Activated CD8-positive, alpha-beta T cell treated with anti-CD3 and anti-CD28 coated beads for 36 hours (primary cell): ENCODE data around the gene BMPR1A. TPM values are rescaled to one million over a fixed set of nuclear protein-coding genes. Genes with fewer than 3 reads are reported as not detected.

Experiments
- ATAC-seq: fragments of 200-7000 bp; cut with Tn5 transposase; one replicate; pipeline ENCODE4 v1.10.0; 2021; ENCODE audit warnings: mild to moderate bottlenecking, moderate library complexity
- CTCF ChIA-PET: fragments of 350-600 bp; sonication (Branson Sonifier 250); formaldehyde crosslinking; loops from one replicate; lab custom pipeline; 2021; ENCODE audit warnings: antibody characterized with exemption; lab: Charles Lee
- POLR2A ChIA-PET: fragments of 350-600 bp; sonication (Branson Sonifier 250); formaldehyde crosslinking; loops from one replicate; lab custom pipeline; 2021; ENCODE audit warnings: antibody characterized with exemption; lab: Charles Lee
- DNase-seq: peaks from one replicate; pipeline ENCODE4 v3.0.0-alpha.2; 2020
- H3K27ac Mint-ChIP-seq: one replicate; pipeline ENCODE4 v1.8.0; 2021; ENCODE audit warnings: mild to moderate bottlenecking, mixed read lengths
- H3K27me3 Mint-ChIP-seq: one replicate; pipeline ENCODE4 v1.8.0; 2021; ENCODE audit warnings: mixed read lengths
- H3K36me3 Mint-ChIP-seq: one replicate; pipeline ENCODE4 v1.8.0; 2021; ENCODE audit warnings: low read depth, mixed read lengths
- H3K4me1 Mint-ChIP-seq: one replicate; pipeline ENCODE4 v1.8.0; 2021; ENCODE audit warnings: low read depth, mixed read lengths
- H3K4me3 Mint-ChIP-seq: one replicate; pipeline ENCODE4 v1.8.0; 2021; ENCODE audit warnings: mild to moderate bottlenecking, moderate library complexity, mixed read lengths
- H3K9me3 Mint-ChIP-seq: one replicate; pipeline ENCODE4 v1.8.0; 2021; ENCODE audit warnings: mixed read lengths
- intact Hi-C: fragments of 100-400 bp; cut with micrococcal nuclease; formaldehyde crosslinking; loops from one replicate; pipeline ENCODE4 v1.10.0; 2022
- total RNA-seq, 2 experiments: library from RNA; stranded (reverse); gene quantifications; one replicate each; pipeline ENCODE4 v1.2.3, GENCODE V29; 2021
- TF ChIP-seq, protein P1 (sequence below): fragments of 200-600 bp; IDR thresholded peaks from one replicate; pipeline ENCODE4 v1.8.0; 2022; ENCODE audit warnings: antibody characterized with exemption, mild to moderate bottlenecking

The BMPR1A gene
- total RNA-seq, 2 experiments from 2014 or later: 6.6 to 6.9 TPM

DNA sequence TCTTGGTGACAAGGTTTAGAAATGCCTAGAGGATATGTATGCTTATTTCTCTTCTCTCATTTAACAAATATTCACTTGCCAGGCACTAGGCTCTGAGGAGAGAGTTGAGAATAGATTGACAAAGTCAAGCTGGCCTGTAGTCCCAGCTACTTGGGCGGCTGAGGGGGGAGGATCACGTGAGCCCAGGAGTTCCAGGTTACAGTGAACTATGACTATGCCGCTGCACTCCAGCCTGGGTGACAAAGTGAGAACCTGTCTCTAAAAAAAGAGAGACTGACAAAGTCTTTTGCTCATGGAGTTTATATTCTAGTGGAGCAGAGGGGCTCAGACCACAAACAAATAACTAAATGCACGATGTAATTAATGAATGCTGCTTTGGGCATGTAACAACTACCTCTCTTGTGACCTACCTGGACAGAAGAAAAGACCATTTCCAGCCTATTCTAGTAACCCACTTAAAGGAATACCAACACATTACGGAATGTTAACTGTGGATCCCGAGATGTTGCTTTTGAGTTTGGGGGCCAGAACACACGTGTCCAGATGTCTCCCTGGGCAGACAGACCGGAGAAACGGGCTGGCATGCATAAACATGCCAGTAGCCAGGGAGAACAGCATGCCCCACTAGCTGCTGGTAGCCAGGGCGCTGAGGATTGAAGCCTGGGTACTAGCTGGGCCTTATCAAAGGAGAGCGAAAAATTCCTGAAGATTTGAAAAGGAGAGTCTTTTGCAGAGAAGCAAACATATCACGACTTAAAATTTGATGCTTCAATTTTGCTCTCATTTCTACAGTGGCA is 2.6 kb upstream of the BMPR1A start:
- DNase-seq (no peak), ATAC-seq (no peak)
- Mint-ChIP-seq H3K27ac (no peak overlapping the region), H3K4me1 (peaks cover 33% of the 10 kb centered on the region), H3K36me3 (peaks cover 3% of the 10 kb centered on the region), H3K27me3 (peaks cover 16% of the 10 kb centered on the region), H3K4me3 (no peak overlapping the region), H3K9me3 (no peaks in the 10 kb centered on the region)
- ChIA-PET CTCF (interaction anchor here (1.0 kb wide), 1 partner anchor 146 kb away, joined by 4 read pairs; no protein-coding TSS in a partner anchor), POLR2A (interaction anchor here (1.0 kb wide), 1 partner anchor 26 kb away, joined by 3 read pairs; no protein-coding TSS in a partner anchor)
- intact Hi-C loops: no loop called here
- TF ChIP-seq, protein P1, sequence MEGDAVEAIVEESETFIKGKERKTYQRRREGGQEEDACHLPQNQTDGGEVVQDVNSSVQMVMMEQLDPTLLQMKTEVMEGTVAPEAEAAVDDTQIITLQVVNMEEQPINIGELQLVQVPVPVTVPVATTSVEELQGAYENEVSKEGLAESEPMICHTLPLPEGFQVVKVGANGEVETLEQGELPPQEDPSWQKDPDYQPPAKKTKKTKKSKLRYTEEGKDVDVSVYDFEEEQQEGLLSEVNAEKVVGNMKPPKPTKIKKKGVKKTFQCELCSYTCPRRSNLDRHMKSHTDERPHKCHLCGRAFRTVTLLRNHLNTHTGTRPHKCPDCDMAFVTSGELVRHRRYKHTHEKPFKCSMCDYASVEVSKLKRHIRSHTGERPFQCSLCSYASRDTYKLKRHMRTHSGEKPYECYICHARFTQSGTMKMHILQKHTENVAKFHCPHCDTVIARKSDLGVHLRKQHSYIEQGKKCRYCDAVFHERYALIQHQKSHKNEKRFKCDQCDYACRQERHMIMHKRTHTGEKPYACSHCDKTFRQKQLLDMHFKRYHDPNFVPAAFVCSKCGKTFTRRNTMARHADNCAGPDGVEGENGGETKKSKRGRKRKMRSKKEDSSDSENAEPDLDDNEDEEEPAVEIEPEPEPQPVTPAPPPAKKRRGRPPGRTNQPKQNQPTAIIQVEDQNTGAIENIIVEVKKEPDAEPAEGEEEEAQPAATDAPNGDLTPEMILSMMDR: no peak

GRCh38 chr10:86755454-86755739 is 1.0 kb upstream of the BMPR1A start:
- peak overlapping the region; percentile 81 for H3K27ac Mint-ChIP-seq
- no peak for ATAC-seq
- H3K9me3 Mint-ChIP-seq: no peaks in the 10 kb centered on the region
- H3K36me3 Mint-ChIP-seq: peaks cover 3% of the 10 kb centered on the region
- H3K4me1 Mint-ChIP-seq: peaks cover 40% of the 10 kb centered on the region
- ChIA-PET POLR2A (interaction anchor here (0.5 to 1.3 kb wide), 3 partner anchors 9 to 81 kb away, joined by 3 to 5 read pairs (median 3); no protein-coding TSS in a partner anchor), CTCF (no interaction called here)
- no peak for DNase-seq
- peaks cover 27% of the 10 kb centered on the region for H3K27me3 Mint-ChIP-seq
- peak overlapping the region; percentile 81 for H3K4me3 Mint-ChIP-seq
- intact Hi-C loops: loop anchor here (5.0 kb wide), 1 partner anchor 43 kb away; no protein-coding TSS in a partner anchor
- TF ChIP-seq, protein P1: no peak

DNA sequence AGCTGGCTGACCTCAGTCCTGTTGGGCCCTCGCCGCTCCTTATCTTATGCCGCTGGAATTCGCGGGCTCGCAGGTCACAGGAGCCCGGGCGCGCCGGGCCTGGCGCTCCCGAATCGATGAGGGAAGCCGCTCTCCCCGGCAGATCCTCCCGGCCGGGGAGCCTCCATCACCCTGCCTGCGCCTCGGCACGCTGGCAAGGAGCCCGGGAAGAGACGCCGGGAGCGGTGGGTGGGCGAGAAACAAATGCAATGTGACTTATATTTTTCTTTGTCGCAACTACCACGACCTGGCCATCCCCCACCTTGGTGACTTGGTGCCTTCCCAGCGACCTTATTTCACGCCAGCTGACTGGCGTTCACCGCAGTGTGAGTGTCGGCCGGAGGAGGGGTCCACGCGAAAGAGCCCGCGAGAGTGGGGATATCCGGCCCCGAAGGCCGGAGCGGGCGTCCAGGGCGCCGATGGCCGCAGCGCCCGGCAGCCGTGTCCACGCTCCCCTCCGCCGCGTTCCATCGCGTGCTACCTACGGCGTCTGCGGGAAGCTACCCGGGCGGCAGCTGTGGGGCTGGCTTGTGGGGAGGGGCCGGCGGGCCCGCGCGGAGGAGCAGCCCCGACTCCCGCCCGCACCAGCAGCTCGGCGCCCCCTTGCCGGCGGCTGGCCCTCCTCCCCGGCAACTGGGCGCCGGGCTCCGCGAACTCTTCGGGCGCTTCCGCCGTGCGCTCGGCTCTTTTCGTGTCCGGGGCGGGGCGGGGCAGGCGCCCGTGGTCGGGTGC is 494 bp upstream of the BMPR1A start:
- Mint-ChIP-seq H3K9me3 (no peaks in the 10 kb centered on the region), H3K27ac (peak overlapping the region; percentile 81), H3K4me1 (peaks cover 40% of the 10 kb centered on the region), H3K36me3 (peaks cover 3% of the 10 kb centered on the region), H3K27me3 (peaks cover 27% of the 10 kb centered on the region), H3K4me3 (peak overlapping the region; percentile 81)
- TF ChIP-seq, protein P1: no peak
- intact Hi-C loops: loop anchor here (5.0 kb wide), 1 partner anchor 44 kb away; no protein-coding TSS in a partner anchor
- ChIA-PET CTCF (interaction anchor here (1.6 kb wide), 1 partner anchor 145 kb away, joined by 4 read pairs; no protein-coding TSS in a partner anchor), POLR2A (interaction anchor here (0.5 to 1.4 kb wide), 6 partner anchors 8 to 81 kb away, joined by 3 to 5 read pairs (median 3); no protein-coding TSS in a partner anchor)
- peak; percentile 97 for ATAC-seq
- DNase-seq: peak; percentile 86

GRCh38 chr10:86757113-86757972 is 924 bp downstream of the BMPR1A start:
- TF ChIP-seq, protein P1: no peak
- CTCF ChIA-PET: interaction anchor here (0.7 to 1.6 kb wide), 3 partner anchors 64 to 148 kb away, joined by 3 to 4 read pairs (median 4); no protein-coding TSS in a partner anchor
- DNase-seq: peak; percentile 36
- Mint-ChIP-seq H3K27ac (peak overlapping the region; percentile 73), H3K27me3 (peaks cover 30% of the 10 kb centered on the region), H3K4me3 (peak overlapping the region; percentile 87), H3K4me1 (peaks cover 39% of the 10 kb centered on the region), H3K36me3 (peaks cover 3% of the 10 kb centered on the region), H3K9me3 (no peaks in the 10 kb centered on the region)
- intact Hi-C loops: loop anchor here (5.0 kb wide), 1 partner anchor 45 kb away; no protein-coding TSS in a partner anchor
- POLR2A ChIA-PET: interaction anchor here (0.6 to 1.8 kb wide), 3 partner anchors 10 to 596 kb away, joined by 3 to 6 read pairs (median 3); no protein-coding TSS in a partner anchor
- no peak for ATAC-seq
